Thyroid gland (tissue), 4 donors: ENCODE results near the gene CBFA2T3.

ENCODE experiments used
- CTCF ChIP-seq, 6 experiments: fragments of 200-600 bp in 3 of 6; fragments of 450-650 bp in 3 of 6; sonication (generic) in 3 of 6; IDR thresholded peaks; one replicate each; pipeline ENCODE4 v1.5.1; 2016 to 2019; ENCODE audit warnings: antibody characterized with exemption in 6 of 6, mild to moderate bottlenecking in 2 of 6, inconsistent platforms in 1 of 6, moderate library complexity in 1 of 6
- POLR2A ChIP-seq, 2 donors: fragments of 450-650 bp; IDR thresholded peaks; one replicate each; pipeline ENCODE4 v1.6.1; 2017; ENCODE audit warnings: antibody characterized with exemption in 2 of 2, mild to moderate bottlenecking in 2 of 2, moderate library complexity in 1 of 2

- TF ChIP-seq POLR2A (IDR thresholded peaks at IDR 0.05) (no peak), CTCF (IDR thresholded peaks at IDR 0.05) (no peak)
Observed at GRCh38 chr16:88973415-88974050, 3.5 kb downstream of the CBFA2T3 start.
